Measurements from ENCODE around the gene DUSP2.

The DUSP2 gene

DNA sequence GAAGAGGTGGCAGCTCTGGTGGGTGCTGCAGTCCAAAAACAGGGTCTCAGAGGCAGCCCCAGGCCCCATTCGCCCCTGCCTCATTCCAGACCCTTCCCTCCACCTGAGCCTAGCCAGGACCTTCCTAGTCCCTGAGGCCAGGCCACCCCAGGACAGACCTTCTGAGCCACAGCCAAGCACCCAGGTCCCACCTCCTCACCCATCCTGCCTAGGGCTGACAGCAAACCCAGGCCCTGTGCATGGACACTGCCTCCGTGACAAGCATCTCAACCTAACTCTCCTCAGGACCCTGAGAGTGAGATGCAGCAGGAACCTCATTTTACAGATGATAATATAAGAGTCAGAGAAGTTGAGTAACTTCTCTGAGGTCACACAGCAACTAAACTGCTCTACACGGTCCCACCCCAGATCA, 44.3 kb downstream of the DUSP2 start:
- H3K27ac Mint-ChIP-seq: no peak overlapping the region

DNA sequence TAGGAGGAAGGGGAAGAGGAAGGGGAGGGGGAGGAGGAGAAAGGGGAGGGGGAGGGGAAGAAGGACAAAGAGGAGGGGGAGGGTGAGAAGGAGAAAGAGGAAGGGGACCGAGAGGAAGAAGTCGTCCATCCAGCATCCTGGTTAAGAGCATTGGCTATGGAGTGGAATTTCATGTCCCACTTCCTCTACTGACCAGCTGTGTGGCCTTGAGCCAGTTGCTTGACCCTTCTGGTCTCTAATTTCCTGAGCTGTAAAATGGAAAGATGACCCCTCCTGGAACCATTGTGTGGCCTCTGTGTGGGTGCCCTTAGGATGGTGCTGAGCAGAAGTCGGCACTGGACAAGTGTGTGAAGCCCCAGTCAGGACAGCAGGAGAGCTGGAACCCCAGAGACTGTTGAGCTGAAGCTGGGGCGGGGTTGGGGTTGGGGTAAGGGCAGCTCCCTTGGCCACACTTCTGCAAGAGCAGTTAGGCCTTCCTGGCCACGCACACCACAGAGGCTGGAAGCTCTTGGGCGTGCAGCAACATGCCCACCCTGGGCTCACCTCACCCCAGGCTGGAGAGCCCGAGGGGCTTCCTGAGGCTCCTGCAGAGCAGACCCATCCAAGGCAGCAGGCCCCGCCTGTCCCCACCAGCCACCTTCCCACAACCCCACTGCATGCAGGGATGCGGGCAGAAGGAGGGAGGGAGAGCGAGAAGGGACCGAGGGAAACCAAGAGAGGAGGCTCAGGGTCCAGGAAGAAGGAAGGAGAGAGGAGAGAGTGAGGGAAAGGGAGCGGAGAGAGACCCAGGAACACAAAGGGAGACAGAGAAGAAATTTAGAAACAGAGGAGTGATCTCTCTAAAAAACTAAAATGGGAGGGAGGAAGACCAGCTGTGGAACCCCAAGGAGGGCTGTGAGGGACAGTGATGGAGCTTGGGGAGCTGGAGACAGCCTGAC, 45.1 kb downstream of the DUSP2 start:
- Mint-ChIP-seq H3K36me3 (no peaks in the 10 kb centered on the region), H3K27ac (no peak overlapping the region), H3K9me3 (ENCODE audit: low read depth) (no peaks in the 10 kb centered on the region)

More for the DNA sequence above, 44.3 kb downstream of the DUSP2 start:
- H3K4me1 Mint-ChIP-seq (ENCODE audit: low read depth): no peaks in the 10 kb centered on the region
- no peaks in the 10 kb centered on the region for H3K27me3 Mint-ChIP-seq
- H3K4me3 Mint-ChIP-seq: no peak overlapping the region
- H3K9me3 Mint-ChIP-seq (ENCODE audit: low read depth): no peaks in the 10 kb centered on the region
- no peaks in the 10 kb centered on the region for H3K36me3 Mint-ChIP-seq

DNA sequence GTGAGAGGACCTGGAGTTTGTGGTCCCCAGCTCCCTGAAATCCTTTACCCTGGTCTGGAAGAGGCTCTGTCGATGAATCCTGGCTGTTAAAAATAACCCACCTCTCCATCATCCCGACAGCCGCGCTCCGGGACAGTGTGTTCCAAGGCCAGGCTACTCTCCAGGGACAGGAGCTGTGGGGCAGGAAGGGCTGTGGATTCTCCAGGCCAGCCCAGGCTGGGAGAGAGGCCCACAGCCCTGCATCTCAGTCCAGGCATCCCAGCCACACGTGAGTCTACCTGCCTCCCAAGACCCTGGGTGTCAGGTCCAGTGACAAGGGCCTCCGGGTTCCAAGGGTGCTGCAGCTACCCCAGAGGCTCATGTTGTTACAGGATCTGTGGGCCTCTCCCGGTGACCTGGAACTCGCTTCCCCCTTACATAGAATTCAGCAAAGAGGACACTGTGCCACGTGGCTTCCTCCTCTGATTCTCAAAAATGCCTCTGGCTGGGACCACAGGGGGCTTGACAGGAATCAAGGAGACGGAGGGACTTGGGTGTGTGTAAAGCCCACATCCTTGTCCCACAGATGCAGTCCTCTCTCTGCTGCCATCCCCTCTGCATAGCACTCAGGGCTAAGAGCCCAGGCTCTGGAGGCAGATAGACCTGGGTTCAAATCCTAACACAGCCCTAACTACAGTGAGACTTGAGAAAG, 46.2 kb downstream of the DUSP2 start:
- Mint-ChIP-seq H3K27ac (no peak overlapping the region), H3K27me3 (no peaks in the 10 kb centered on the region)

More for the DNA sequence above, 45.1 kb downstream of the DUSP2 start:
- Mint-ChIP-seq H3K27me3 (no peaks in the 10 kb centered on the region), H3K4me3 (no peak overlapping the region), H3K4me1 (ENCODE audit: low read depth) (no peaks in the 10 kb centered on the region)

DNA sequence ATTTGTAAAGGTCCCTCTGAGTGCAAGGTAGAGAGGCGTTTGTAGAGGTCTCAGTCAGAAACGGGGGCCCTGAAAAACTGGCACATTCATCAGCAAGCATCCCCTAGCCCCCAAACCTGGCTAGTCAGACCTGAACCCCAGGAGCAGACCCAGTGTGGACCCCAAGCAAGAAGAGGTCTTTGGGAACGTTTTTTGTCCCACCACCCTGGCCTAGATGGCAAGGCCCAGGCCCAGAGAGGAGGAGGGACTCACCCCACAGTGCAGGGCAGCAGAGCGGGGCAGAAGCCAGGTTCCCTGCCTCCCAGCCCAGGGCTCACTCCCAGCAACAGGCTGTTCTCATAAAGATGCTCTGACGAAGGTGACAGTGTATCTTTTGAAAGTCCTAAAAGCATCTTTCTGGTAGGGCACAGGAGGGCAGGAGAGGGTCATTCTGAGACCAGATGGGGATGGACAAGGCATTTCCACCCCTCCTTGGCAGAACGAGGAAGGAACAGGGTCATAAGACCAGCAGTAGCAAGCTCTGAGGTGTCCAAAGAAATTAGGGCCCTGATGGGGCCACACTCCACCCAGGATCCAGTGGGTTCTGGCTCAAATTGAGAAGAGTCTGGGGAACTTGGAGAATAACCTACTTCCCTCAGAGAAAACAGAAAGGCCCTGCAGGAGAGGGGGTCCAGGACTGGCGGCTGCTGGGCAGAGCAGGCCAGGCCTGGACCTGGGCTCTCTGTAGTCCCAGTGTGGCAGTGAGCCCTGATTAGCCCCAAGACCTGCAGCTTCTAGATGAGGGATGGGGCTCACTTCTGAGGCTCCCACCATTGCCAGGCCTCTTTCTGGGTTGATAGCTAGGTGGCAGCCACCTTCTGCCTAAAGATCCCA, 47.1 kb downstream of the DUSP2 start:
- Mint-ChIP-seq H3K4me3 (no peak overlapping the region), H3K9me3 (ENCODE audit: low read depth) (no peaks in the 10 kb centered on the region), H3K36me3 (no peaks in the 10 kb centered on the region), H3K27ac (no peak overlapping the region), H3K4me1 (ENCODE audit: low read depth) (no peaks in the 10 kb centered on the region), H3K27me3 (no peaks in the 10 kb centered on the region)

More for the DNA sequence above, 46.2 kb downstream of the DUSP2 start:
- no peaks in the 10 kb centered on the region for H3K9me3 Mint-ChIP-seq (ENCODE audit: low read depth)
- no peak overlapping the region for H3K4me3 Mint-ChIP-seq
- no peaks in the 10 kb centered on the region for H3K36me3 Mint-ChIP-seq
- no peaks in the 10 kb centered on the region for H3K4me1 Mint-ChIP-seq (ENCODE audit: low read depth)

DNA sequence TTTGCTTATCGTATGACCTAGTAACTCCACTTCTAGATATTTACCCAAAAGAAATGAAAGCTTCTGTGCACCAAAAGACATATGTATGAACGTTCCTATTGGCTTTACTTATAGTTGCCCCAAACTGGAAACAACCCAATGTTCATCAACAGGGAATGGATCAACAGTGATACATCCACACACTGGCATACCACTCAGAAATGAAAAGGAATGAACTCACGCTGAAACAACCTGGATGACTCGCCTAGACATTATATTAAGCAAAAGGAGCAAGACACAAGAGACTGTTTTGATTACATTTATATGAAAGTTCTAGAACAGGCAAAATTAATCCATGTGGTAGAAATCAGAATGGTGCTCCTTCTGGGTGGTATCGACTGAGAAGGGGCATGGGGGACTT, 47.8 kb downstream of the DUSP2 start:
- H3K4me3 Mint-ChIP-seq: no peak overlapping the region
- no peaks in the 10 kb centered on the region for H3K4me1 Mint-ChIP-seq (ENCODE audit: low read depth)
- no peaks in the 10 kb centered on the region for H3K36me3 Mint-ChIP-seq
- H3K27me3 Mint-ChIP-seq: no peaks in the 10 kb centered on the region
- H3K27ac Mint-ChIP-seq: no peak overlapping the region
- no peaks in the 10 kb centered on the region for H3K9me3 Mint-ChIP-seq (ENCODE audit: low read depth)

DNA sequence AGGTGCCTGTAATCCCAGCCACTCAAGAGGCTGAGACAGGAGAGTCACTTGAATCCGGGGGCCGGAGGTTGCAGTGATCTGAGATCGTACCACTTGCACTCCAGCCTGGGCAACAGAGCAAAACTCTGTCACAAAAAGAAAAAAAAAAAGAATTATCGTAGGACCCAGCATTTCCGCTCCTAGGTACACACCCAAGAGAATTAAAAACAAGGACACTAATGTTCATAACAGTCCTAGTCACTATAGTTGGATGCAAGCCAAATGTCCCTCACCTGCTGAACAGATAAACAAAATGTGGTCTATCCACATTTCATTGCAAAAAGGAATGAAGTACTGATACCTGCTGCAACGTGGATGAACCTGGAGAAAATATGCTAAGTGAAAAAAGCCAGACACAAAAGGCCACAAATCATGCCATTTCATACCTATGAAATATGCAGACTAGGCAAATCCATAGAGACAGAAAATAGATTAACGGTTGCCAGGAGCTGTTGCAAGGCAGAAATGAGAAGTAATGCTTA, 50.1 kb downstream of the DUSP2 start:
- H3K36me3 Mint-ChIP-seq: no peaks in the 10 kb centered on the region
- no peak overlapping the region for H3K27ac Mint-ChIP-seq
- no peaks in the 10 kb centered on the region for H3K4me1 Mint-ChIP-seq (ENCODE audit: low read depth)
- H3K27me3 Mint-ChIP-seq: no peaks in the 10 kb centered on the region
- H3K9me3 Mint-ChIP-seq (ENCODE audit: low read depth): no peaks in the 10 kb centered on the region
- no peak overlapping the region for H3K4me3 Mint-ChIP-seq

DNA sequence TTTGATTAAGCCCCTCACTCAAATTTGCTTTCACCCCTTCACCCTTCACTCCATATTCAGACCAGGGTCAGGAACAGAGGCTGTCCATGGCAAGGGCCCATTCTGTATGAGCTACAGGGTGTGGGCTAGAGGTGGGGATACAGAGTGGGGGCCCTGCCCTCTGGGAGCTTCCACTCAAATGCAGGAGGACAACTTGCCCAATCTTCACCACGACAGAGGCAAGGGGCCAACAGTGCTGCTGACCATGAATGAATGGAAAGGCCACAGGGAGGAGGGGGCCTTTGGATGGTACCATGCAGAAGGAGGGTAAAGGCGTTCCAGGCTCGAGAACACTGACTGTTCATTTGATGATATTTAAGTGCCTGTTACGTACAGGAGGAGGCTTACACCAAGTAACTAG, 51.7 kb downstream of the DUSP2 start:
- Mint-ChIP-seq H3K9me3 (ENCODE audit: low read depth) (no peaks in the 10 kb centered on the region), H3K36me3 (no peaks in the 10 kb centered on the region), H3K27ac (no peak overlapping the region), H3K4me3 (no peak overlapping the region), H3K4me1 (ENCODE audit: low read depth) (no peaks in the 10 kb centered on the region), H3K27me3 (no peaks in the 10 kb centered on the region)

Measured in activated naive CD8-positive, alpha-beta T cell (primary cell).